ENCODE measurements around the gene FOXF1. TPM values are rescaled to one million over a fixed set of nuclear protein-coding genes. Genes with fewer than 3 reads are reported as not detected.

Gene FOXF1
- total and polyA plus RNA-seq, 2 of the 13 experiments (the other 11 are each of a cell fraction or from before 2014, with no cell fraction given): not detected

GRCh38 chr16:86545954-86546637, 35.8 kb downstream of the FOXF1 start:
- ChIA-PET POLR2A (no interaction called here), CTCF (ENCODE audit: low intra/inter-chr PET ratio, low total read pairs) (no interaction called here)
- DNase-seq (ENCODE audit: low spot score): no peak
- Histone ChIP-seq H3K27me3 (ENCODE audit: control insufficient read depth in 1 of 2, insufficient read depth in 2 of 2, low read length in 2 of 2) (no peaks in the 10 kb centered on the region), H3K36me3 (replicated peaks in 1 of 2; ENCODE audit: control insufficient read depth in 1 of 2, insufficient read depth in 2 of 2, low read length in 2 of 2) (peaks cover 28 to 71% of the 10 kb centered on the region in 2 experiments; a peak in 4 of 5 replicates), H3K4me2 (ENCODE audit: low read depth, low read length) (no peak overlapping the region), H3K9ac (ENCODE audit: insufficient read depth, low read depth, low read length) (no peak overlapping the region), H3K4me3 (replicated peaks in 1 of 3; ENCODE audit: insufficient read depth in 1 of 3, low read depth in 2 of 3, low read length in 3 of 3) (no peak overlapping the region), H3K9me3 (ENCODE audit: low read length) (no peaks in the 10 kb centered on the region), H3K4me1 (ENCODE audit: insufficient read depth, low read length) (no peaks in the 10 kb centered on the region), H3K79me2 (ENCODE audit: insufficient read depth, low read length) (no peaks in the 10 kb centered on the region), H4K20me1 (ENCODE audit: insufficient read depth, low read length) (no peaks in the 10 kb centered on the region), H3K27ac (ENCODE audit: extremely low read length, insufficient read depth, low read length) (no peak overlapping the region), H2AFZ (ENCODE audit: low read length) (no peak overlapping the region)
- WGBS (ENCODE audit: low lambda C conversion rate): 96% methylated on average over 19 of the region's 19 CpGs
- no peak for ATAC-seq
- no peak for FAIRE-seq
- no TSS peak for BruUV-seq (replicated peaks)
- in situ Hi-C loops (cut with HindIII; ENCODE audit: extremely low pct_ligation_motif_present, low pct_unique_long_range_greater_than_20kb) (no loop called here), intact Hi-C loops (cut with micrococcal nuclease; ENCODE audit: unreplicated experiment) (no loop called here)
- TF ChIP-seq ZNF432 (CRISPR knock-in tag; IDR thresholded peaks at IDR 0.05; ENCODE audit: borderline replicate concordance): no peak
- no peak for TF ChIP-seq ZNF766 (CRISPR knock-in tag; IDR thresholded peaks at IDR 0.05; ENCODE audit: borderline replicate concordance)
- TF ChIP-seq ZNF362 (CRISPR knock-in tag; IDR thresholded peaks at IDR 0.05; ENCODE audit: borderline replicate concordance): no peak
- TF ChIP-seq PTBP1 (IDR thresholded peaks at IDR 0.05; ENCODE audit: low read depth, low read length, poor library complexity, severe bottlenecking): no peak
- no peak for TF ChIP-seq ZNF383 (CRISPR knock-in tag; IDR thresholded peaks at IDR 0.05; ENCODE audit: borderline replicate concordance)
- no peak for TF ChIP-seq PAWR (CRISPR knock-in tag; IDR thresholded peaks at IDR 0.05; ENCODE audit: borderline replicate concordance)
- no peak for TF ChIP-seq SMAD1 (CRISPR knock-in tag; IDR thresholded peaks at IDR 0.05; ENCODE audit: borderline replicate concordance, low read depth)
- no peak for TF ChIP-seq MIXL1 (CRISPR knock-in tag; IDR thresholded peaks at IDR 0.05)
- no peak for TF ChIP-seq ARID4A (CRISPR knock-in tag; IDR thresholded peaks at IDR 0.05; ENCODE audit: borderline replicate concordance)
- TF ChIP-seq ZNF776 (CRISPR knock-in tag; IDR thresholded peaks at IDR 0.05): no peak
- no peak for TF ChIP-seq ZNF251 (CRISPR knock-in tag; IDR thresholded peaks at IDR 0.05)
- TF ChIP-seq MTA1 (CRISPR knock-in tag; IDR thresholded peaks at IDR 0.05; ENCODE audit: borderline replicate concordance): no peak
- no peak for TF ChIP-seq CEBPZ (IDR thresholded peaks at IDR 0.05; ENCODE audit: low read length)
- TF ChIP-seq NFE2L2 (IDR thresholded peaks at IDR 0.05; ENCODE audit: low read length): no peak
- no peak for TF ChIP-seq ZNF709 (CRISPR knock-in tag; IDR thresholded peaks at IDR 0.05)

Measured in HepG2 (cell line).